Endodermal cell (in vitro differentiated cells): Measurements from ENCODE around the gene GCH1. TPM values are rescaled to one million over a fixed set of nuclear protein-coding genes. Genes with fewer than 3 reads are reported as not detected.

ENCODE experiments used
- DNase-seq: peaks from one replicate; pipeline ENCODE4 v3.0.0-alpha.2; 2017
- H3K27ac ChIP-seq: 2 replicates; pipeline ENCODE4 v1.5.1; 2013; ENCODE audit warnings: mild to moderate bottlenecking, low read depth, low read length, moderate library complexity
- H3K27me3 ChIP-seq: 2 replicates; pipeline ENCODE4 v1.6.1; 2013; ENCODE audit warnings: mild to moderate bottlenecking, low read length, moderate library complexity; ENCODE audit not compliant: insufficient read depth, control insufficient read depth, poor library complexity, severe bottlenecking
- H3K36me3 ChIP-seq: 2 replicates; pipeline ENCODE4 v1.7.0; 2013; ENCODE audit warnings: mild to moderate bottlenecking, low read length, moderate library complexity; ENCODE audit not compliant: control insufficient read depth, insufficient read depth
- H3K4me1 ChIP-seq: one replicate; pipeline ENCODE4 v1.7.0; 2013; ENCODE audit warnings: low read length; ENCODE audit not compliant: control insufficient read depth, insufficient read depth
- H3K4me3 ChIP-seq: 2 replicates; pipeline ENCODE4 v1.5.1; 2013; ENCODE audit warnings: mild to moderate bottlenecking, low read length, moderate library complexity
- H3K9ac ChIP-seq: 2 replicates; pipeline ENCODE4 v1.6.1; 2013; ENCODE audit warnings: mild to moderate bottlenecking, low read length, moderate library complexity; ENCODE audit not compliant: poor library complexity, severe bottlenecking; ENCODE audit errors: extremely low read depth
- H3K9me3 ChIP-seq: 2 replicates; pipeline ENCODE4 v1.6.1; 2013; ENCODE audit warnings: mild to moderate bottlenecking, low read length, moderate library complexity; ENCODE audit not compliant: control insufficient read depth
- H3K27ac Mint-ChIP-seq: 2 replicates; pipeline ENCODE4 v1.8.0; 2020; ENCODE audit warnings: mixed read lengths
- H3K27me3 Mint-ChIP-seq: 2 replicates; pipeline ENCODE4 v1.8.0; 2021; ENCODE audit warnings: mild to moderate bottlenecking, mixed read lengths; ENCODE audit not compliant: insufficient read depth
- H3K36me3 Mint-ChIP-seq: 2 replicates; pipeline ENCODE4 v1.8.0; 2020; ENCODE audit warnings: low read depth, mixed read lengths
- H3K4me1 Mint-ChIP-seq: 2 replicates; pipeline ENCODE4 v1.8.0; 2020; ENCODE audit warnings: mixed read lengths
- H3K4me3 Mint-ChIP-seq: 2 replicates; pipeline ENCODE4 v1.8.0; 2020; ENCODE audit warnings: mild to moderate bottlenecking, moderate library complexity, mixed read lengths
- H3K9me3 Mint-ChIP-seq: 2 replicates; pipeline ENCODE4 v1.8.0; 2020; ENCODE audit warnings: mild to moderate bottlenecking, mixed read lengths
- WGBS, 2 experiments: methylation state at CpG; one replicate each; pipeline versions ENCODE4 v1.1.5 to v1.1.7; 2013; ENCODE audit warnings: missing lambda C conversion rate in 2 of 2, mixed read lengths in 1 of 2; ENCODE audit not compliant: insufficient coverage in 1 of 2, insufficient read length in 1 of 2; 5-methylcytosine and 5-hydroxymethylcytosine counted together
- total RNA-seq, 2 donors: library from RNA; stranded (reverse); fragmentation: NEBNext Ultra II Directional in 1 of 2; extraction: Animal tissue kit (Norgen Biotek cat#: 25700) in 1 of 2; gene quantifications; 2 replicates in 1 of 2; 3 replicates in 1 of 2; pipeline ENCODE4 v1.2.1, GENCODE V29; 2021
- TF ChIP-seq, protein P1 (sequence below): fragments of 200-600 bp; sonication (generic); conservative IDR thresholded peaks from 2 replicates; pipeline ENCODE4 v1.5.0; 2021; ENCODE audit warnings: antibody characterized with exemption, mild to moderate bottlenecking

GCH1 gene
- total RNA-seq, 2 donors from 2014 or later = 18.3 to 18.7 TPM

DNA sequence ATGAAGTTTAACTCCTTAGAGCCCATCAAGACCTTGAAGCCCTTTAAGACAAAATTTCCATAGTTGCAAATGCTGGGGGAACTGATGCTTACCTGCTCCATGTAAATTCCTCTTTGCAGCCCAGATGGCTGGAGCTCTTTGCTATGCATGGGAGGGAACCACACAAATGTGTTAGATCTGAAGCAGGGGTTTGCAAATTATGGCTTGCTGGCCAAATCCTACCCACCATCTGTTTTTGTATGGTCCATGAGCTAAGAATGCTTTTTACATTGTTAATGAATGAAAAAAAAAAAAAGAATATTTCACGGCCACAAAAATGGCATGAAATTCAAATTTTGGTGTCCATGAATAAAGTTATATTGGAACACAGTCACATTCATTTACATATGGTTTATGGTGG, 74.6 kb downstream of the GCH1 start:
- 100% methylated on average over 1 of the region's 1 CpG; no CpG with 5 or more reads in 1 of the 2 experiments for WGBS, 2 experiments
- H3K9ac ChIP-seq = no peak overlapping the region
- H3K27ac ChIP-seq = no peak overlapping the region
- no peak overlapping the region for H3K4me3 ChIP-seq
- TF ChIP-seq, protein P1, sequence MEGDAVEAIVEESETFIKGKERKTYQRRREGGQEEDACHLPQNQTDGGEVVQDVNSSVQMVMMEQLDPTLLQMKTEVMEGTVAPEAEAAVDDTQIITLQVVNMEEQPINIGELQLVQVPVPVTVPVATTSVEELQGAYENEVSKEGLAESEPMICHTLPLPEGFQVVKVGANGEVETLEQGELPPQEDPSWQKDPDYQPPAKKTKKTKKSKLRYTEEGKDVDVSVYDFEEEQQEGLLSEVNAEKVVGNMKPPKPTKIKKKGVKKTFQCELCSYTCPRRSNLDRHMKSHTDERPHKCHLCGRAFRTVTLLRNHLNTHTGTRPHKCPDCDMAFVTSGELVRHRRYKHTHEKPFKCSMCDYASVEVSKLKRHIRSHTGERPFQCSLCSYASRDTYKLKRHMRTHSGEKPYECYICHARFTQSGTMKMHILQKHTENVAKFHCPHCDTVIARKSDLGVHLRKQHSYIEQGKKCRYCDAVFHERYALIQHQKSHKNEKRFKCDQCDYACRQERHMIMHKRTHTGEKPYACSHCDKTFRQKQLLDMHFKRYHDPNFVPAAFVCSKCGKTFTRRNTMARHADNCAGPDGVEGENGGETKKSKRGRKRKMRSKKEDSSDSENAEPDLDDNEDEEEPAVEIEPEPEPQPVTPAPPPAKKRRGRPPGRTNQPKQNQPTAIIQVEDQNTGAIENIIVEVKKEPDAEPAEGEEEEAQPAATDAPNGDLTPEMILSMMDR = no peak
- H3K27me3 ChIP-seq = no peaks in the 10 kb centered on the region
- H3K36me3 Mint-ChIP-seq = no peaks in the 10 kb centered on the region
- H3K9me3 ChIP-seq = peaks cover 22% of the 10 kb centered on the region
- H3K9me3 Mint-ChIP-seq = peaks cover 35% of the 10 kb centered on the region
- DNase-seq = no peak
- H3K4me1 ChIP-seq = no peaks in the 10 kb centered on the region
- no peaks in the 10 kb centered on the region for H3K27me3 Mint-ChIP-seq
- H3K4me1 Mint-ChIP-seq = no peaks in the 10 kb centered on the region
- no peak overlapping the region for H3K4me3 Mint-ChIP-seq
- H3K36me3 ChIP-seq = no peaks in the 10 kb centered on the region
- H3K27ac Mint-ChIP-seq = no peak overlapping the region

DNA sequence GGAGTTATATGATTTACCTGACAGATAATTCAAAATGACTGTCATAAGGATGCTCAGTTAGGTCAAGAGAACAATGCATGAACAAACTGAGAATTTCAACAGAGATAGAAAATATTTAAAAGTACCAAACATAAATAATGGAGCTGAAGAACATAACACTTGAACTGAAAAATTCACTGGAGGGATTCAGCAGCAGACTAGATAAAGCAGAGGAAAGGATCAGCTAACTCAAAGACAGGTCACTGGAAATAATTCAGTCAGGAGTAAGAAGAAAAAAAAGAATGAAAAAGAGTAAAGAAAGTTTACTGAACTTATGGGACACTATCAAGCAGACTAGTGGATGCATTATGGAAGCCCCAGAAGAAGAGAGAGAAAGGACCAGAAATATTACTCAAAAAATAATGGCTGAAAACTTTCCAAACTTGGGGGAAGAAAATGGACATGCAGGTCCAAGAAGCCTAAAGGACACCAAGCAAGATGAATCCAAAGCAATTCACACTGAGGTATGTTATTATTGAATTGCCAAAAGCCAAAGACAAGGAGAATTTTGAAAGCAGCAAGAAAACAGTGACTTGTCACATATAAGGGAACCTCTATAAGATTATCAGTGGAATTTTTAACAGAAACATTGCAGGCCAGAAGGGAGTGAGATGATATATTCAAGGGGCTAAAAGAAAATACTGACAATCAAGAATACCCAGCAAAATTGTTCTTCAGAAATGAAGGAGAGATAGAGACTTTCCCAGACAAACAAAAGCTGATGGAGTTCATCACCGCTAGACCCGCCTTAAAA, 78.7 kb downstream of the GCH1 start:
- H3K36me3 ChIP-seq = no peaks in the 10 kb centered on the region
- no peaks in the 10 kb centered on the region for H3K4me1 ChIP-seq
- H3K27me3 ChIP-seq = no peaks in the 10 kb centered on the region
- H3K4me1 Mint-ChIP-seq = peaks cover 2% of the 10 kb centered on the region
- no peak for DNase-seq
- no peak overlapping the region for H3K4me3 Mint-ChIP-seq
- H3K27ac Mint-ChIP-seq = no peak overlapping the region
- peaks cover 24% of the 10 kb centered on the region for H3K9me3 ChIP-seq
- no peaks in the 10 kb centered on the region for H3K27me3 Mint-ChIP-seq
- no peak overlapping the region for H3K9ac ChIP-seq
- no peak overlapping the region for H3K4me3 ChIP-seq
- WGBS, 2 experiments = 94% methylated on average over 2 of the region's 2 CpGs; no CpG with 5 or more reads in 1 of the 2 experiments
- H3K27ac ChIP-seq = no peak overlapping the region
- peaks cover 28% of the 10 kb centered on the region for H3K9me3 Mint-ChIP-seq
- TF ChIP-seq, protein P1 = no peak
- H3K36me3 Mint-ChIP-seq = no peaks in the 10 kb centered on the region

DNA sequence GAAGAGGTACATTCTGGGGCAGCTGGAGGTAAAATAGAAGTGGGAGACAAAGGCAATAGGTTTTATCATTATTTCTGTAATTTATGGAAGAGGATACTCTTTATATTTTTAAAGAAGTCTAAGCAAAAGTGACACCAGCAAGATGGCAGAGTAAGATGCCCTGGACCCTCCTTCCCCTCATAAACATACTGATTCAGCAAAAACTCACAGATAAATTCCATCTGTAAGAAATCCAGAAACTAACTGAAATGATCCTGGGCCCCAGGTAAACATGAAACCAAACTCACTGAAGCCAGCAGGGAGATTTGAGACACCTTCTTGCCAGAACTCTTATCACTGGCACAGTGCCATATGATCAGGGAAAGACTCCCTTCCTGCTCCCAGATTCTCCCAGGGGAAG, 79.9 kb downstream of the GCH1 start:
- no peak overlapping the region for H3K27ac Mint-ChIP-seq
- Histone ChIP-seq H3K36me3 (no peaks in the 10 kb centered on the region), H3K4me3 (no peak overlapping the region), H3K9ac (no peak overlapping the region), H3K27me3 (no peaks in the 10 kb centered on the region), H3K9me3 (peaks cover 24% of the 10 kb centered on the region), H3K27ac (no peak overlapping the region), H3K4me1 (no peaks in the 10 kb centered on the region)
- TF ChIP-seq, protein P1 = no peak
- H3K4me1 Mint-ChIP-seq = peaks cover 9% of the 10 kb centered on the region
- no peaks in the 10 kb centered on the region for H3K36me3 Mint-ChIP-seq
- peaks cover 28% of the 10 kb centered on the region for H3K9me3 Mint-ChIP-seq
- DNase-seq = no peak
- no peak overlapping the region for H3K4me3 Mint-ChIP-seq
- no peaks in the 10 kb centered on the region for H3K27me3 Mint-ChIP-seq
